HG03575 (cell line): ENCODE results near the gene HERC6.

ENCODE experiments used
- ATAC-seq: cut with Tn5 transposase; IDR thresholded peaks from one replicate; pipeline ENCODE4 v1.9.1; 2021; ENCODE audit not compliant: unreplicated experiment, insufficient number of reproducible peaks, low FRiP score; ENCODE audit errors: extremely low read depth

Gene HERC6

DNA sequence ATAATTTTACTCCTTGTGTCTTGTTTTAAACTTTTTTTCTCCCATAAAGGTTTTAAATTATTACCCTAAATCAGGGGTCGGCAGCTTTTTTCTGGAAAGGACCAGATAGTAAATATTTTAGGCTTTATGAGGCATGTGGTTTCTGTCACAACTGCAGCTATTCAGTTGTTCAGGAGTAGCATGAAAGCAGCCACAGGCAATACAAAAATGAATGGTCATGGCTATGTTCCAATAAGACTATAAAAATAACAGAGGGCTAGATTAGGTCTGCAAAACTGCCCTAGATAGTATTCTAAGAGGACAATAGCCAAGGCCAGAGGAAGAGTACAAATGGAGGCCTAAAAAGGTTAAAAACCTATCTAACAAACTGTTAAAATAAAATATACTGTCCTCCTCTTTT, 102.9 kb downstream of the HERC6 start:
- ATAC-seq, result no peak

- ATAC-seq, result no peak
Measured at GRCh38 chr4:88489100-88489761, 110.6 kb downstream of the HERC6 start.
